DMS114 treated with DMSO at 0.1 percent for 48 hours (cell line): ENCODE data around the gene CALML5.

ENCODE experiments used
- DNase-seq: peaks from one replicate; lab custom pipeline; 2025; ENCODE audit not compliant: unreplicated experiment; lab: John Stamatoyannopoulos, UW

CALML5 gene

GRCh38 chr10:5533098-5533731, 33.8 kb upstream of the CALML5 start:
- DNase-seq: no peak

- no peak for DNase-seq
These were observed 33.3 kb upstream of the CALML5 start for GRCh38 chr10:5532618-5533097.

GRCh38 chr10:5532307-5532605, 32.9 kb upstream of the CALML5 start:
- DNase-seq: no peak

- no peak for DNase-seq
These were observed 32.4 kb upstream of the CALML5 start for GRCh38 chr10:5531558-5532306.

GRCh38 chr10:5530846-5531557, 31.6 kb upstream of the CALML5 start:
- no peak for DNase-seq

GRCh38 chr10:5530412-5530806, 31.0 kb upstream of the CALML5 start:
- no peak for DNase-seq

- no peak for DNase-seq
These were observed 30.5 kb upstream of the CALML5 start for GRCh38 chr10:5529702-5530411.

GRCh38 chr10:5528989-5529701, 29.8 kb upstream of the CALML5 start:
- no peak for DNase-seq

- DNase-seq: no peak
These were observed 28.2 kb upstream of the CALML5 start for GRCh38 chr10:5527332-5528200.

- DNase-seq: no peak
These were observed 27.4 kb upstream of the CALML5 start for GRCh38 chr10:5526691-5527331.

GRCh38 chr10:5525561-5526341, 26.4 kb upstream of the CALML5 start:
- no peak for DNase-seq

- no peak for DNase-seq
These were observed 25.5 kb upstream of the CALML5 start, which contains the start of gene CALML3 for GRCh38 chr10:5524641-5525560. CALML3 (plus strand) TSS chr10:5524961; CDS start chr10:5525086, 125 bp downstream.

GRCh38 chr10:5523796-5524574, 24.6 kb upstream of the CALML5 start:
- no peak for DNase-seq

- no peak for DNase-seq
These were observed 23.7 kb upstream of the CALML5 start for GRCh38 chr10:5522913-5523560.

GRCh38 chr10:5519054-5519453, 19.7 kb upstream of the CALML5 start:
- DNase-seq: no peak

- DNase-seq: no peak
These were observed 18.8 kb upstream of the CALML5 start for GRCh38 chr10:5518143-5518542.
